ENCODE results near the gene AATK.

- TF ChIP-seq FOXA1 (IDR thresholded peaks at IDR 0.05), result no peak
- TF ChIP-seq SP1 (IDR thresholded peaks at IDR 0.05), result no peak
- TF ChIP-seq HDGF (IDR thresholded peaks at IDR 0.05; ENCODE audit: borderline replicate concordance), result no peak
- TF ChIP-seq FOXM1 (IDR thresholded peaks at IDR 0.05; ENCODE audit: borderline replicate concordance), result no peak
- TF ChIP-seq CTBP1 (IDR thresholded peaks at IDR 0.05; ENCODE audit: borderline replicate concordance), result no peak
- TF ChIP-seq ELF4 (IDR thresholded peaks at IDR 0.05), result no peak
- TF ChIP-seq L3MBTL2 (conservative IDR thresholded peaks at IDR 0.05), result no peak
- TF ChIP-seq TARDBP (IDR thresholded peaks at IDR 0.05), result no peak
- TF ChIP-seq BHLHE40 (IDR thresholded peaks at IDR 0.05; ENCODE audit: borderline replicate concordance), result no peak
- TF ChIP-seq FOXK2 (IDR thresholded peaks at IDR 0.05), result no peak
- no peak for TF ChIP-seq SUZ12 (IDR thresholded peaks at IDR 0.05)
- TF ChIP-seq ARNT (IDR thresholded peaks at IDR 0.05), result no peak
- no peak for TF ChIP-seq PKNOX1 (IDR thresholded peaks at IDR 0.05)
- no peak for TF ChIP-seq NFRKB (IDR thresholded peaks at IDR 0.05)
These were observed 1.6 kb upstream of the AATK start for GRCh38 chr17:81167638-81168037.

Measured in HEK293T (cell line).